B cell (primary cell): ENCODE data around the gene RNF112. TPM values are rescaled to one million over a fixed set of nuclear protein-coding genes. Genes with fewer than 3 reads are reported as not detected.

Source experiments
- ATAC-seq: fragments of 200-7000 bp; cut with Tn5 transposase; one replicate; pipeline ENCODE4 v1.10.0; 2021; ENCODE audit warnings: low read depth, mild to moderate bottlenecking, moderate number of reproducible peaks, moderate library complexity
- CTCF ChIA-PET: fragments of 350-600 bp; sonication (Branson Sonifier 250); formaldehyde crosslinking; loops from one replicate; lab custom pipeline; 2021; ENCODE audit warnings: antibody characterized with exemption, inconsistent platforms; lab: Charles Lee
- POLR2A ChIA-PET: fragments of 350-600 bp; sonication (Branson Sonifier 250); formaldehyde crosslinking; loops from one replicate; lab custom pipeline; 2021; ENCODE audit warnings: antibody characterized with exemption; lab: Charles Lee
- DNase-seq: peaks from one replicate; pipeline ENCODE4 v3.0.0; 2013
- H2AFZ ChIP-seq: 2 replicates; pipeline ENCODE4 v1.6.1; 2012; ENCODE audit warnings: mild to moderate bottlenecking, low read depth, low read length; ENCODE audit not compliant: insufficient read depth, poor library complexity, severe bottlenecking
- H3K27ac ChIP-seq, 2 donors: 1 replicate in 1 of 2; 2 replicates in 1 of 2; pipeline ENCODE4 v1.5.1; 2012 to 2013; ENCODE audit warnings: low read length in 2 of 2, mild to moderate bottlenecking in 2 of 2, moderate library complexity in 1 of 2
- H3K27me3 ChIP-seq, 4 experiments: fragments of 200-600 bp in 1 of 4; sonication (generic) in 1 of 4; replicated peaks in 1 of 4; 1 replicate in 2 of 4; 2 replicates in 2 of 4; pipeline versions ENCODE4 v1.6.1 to v1.7.0; 2013 to 2016; ENCODE audit warnings: low read length in 3 of 4, mild to moderate bottlenecking in 2 of 4, mixed read lengths in 1 of 4, moderate library complexity in 1 of 4; ENCODE audit not compliant: insufficient read depth in 4 of 4, control insufficient read depth in 3 of 4; ENCODE audit errors: control extremely low read depth in 1 of 4
- H3K36me3 ChIP-seq, 2 experiments: replicated peaks in 1 of 2; 1 replicate in 1 of 2; 2 replicates in 1 of 2; pipeline versions ENCODE4 v1.6.1 to v1.7.1; 2013; ENCODE audit warnings: low read length in 1 of 2; ENCODE audit not compliant: insufficient read depth in 2 of 2, control insufficient read depth in 1 of 2; ENCODE audit errors: control extremely low read depth in 1 of 2, extremely low read depth in 1 of 2
- H3K4me1 ChIP-seq, 2 donors: fragments of 200-600 bp in 1 of 2; sonication (generic) in 1 of 2; 1 replicate in 1 of 2; 2 replicates in 1 of 2; pipeline versions ENCODE4 v1.5.1 to v1.6.1; 2013 to 2017; ENCODE audit warnings: low read length in 2 of 2; ENCODE audit not compliant: control insufficient read depth in 2 of 2, insufficient read depth in 2 of 2
- H3K4me2 ChIP-seq: replicated peaks from 2 replicates; pipeline ENCODE3; 2012; ENCODE audit warnings: mild to moderate bottlenecking, low read depth, low read length; ENCODE audit not compliant: poor library complexity, severe bottlenecking
- H3K4me3 ChIP-seq, 5 experiments: fragments of 200-600 bp in 1 of 5; sonication (generic) in 1 of 5; 1 replicate in 3 of 5; 2 replicates in 2 of 5; pipeline versions ENCODE4 v1.5.1 to v1.7.0; 2011 to 2016; ENCODE audit warnings: low read length in 4 of 5, mild to moderate bottlenecking in 4 of 5, low read depth in 2 of 5, control low read depth in 1 of 5, moderate library complexity in 1 of 5; ENCODE audit not compliant: insufficient read depth in 1 of 5; ENCODE audit errors: control extremely low read depth in 1 of 5, extremely low read depth in 1 of 5
- H3K79me2 ChIP-seq: fragments of 200-600 bp; sonication (generic); one replicate; pipeline ENCODE4 v1.6.0; 2016; ENCODE audit warnings: low read length; ENCODE audit not compliant: control insufficient read depth, insufficient read depth
- H3K9ac ChIP-seq: fragments of 200-600 bp; sonication (generic); 2 replicates; pipeline ENCODE4 v1.6.1; 2017; ENCODE audit warnings: mild to moderate bottlenecking, low read length, moderate library complexity
- H3K9me3 ChIP-seq, 3 donors: one replicate each; pipeline versions ENCODE4 v1.6.1 to v1.7.1; 2013; ENCODE audit warnings: low read length in 2 of 3; ENCODE audit not compliant: control insufficient read depth in 2 of 3, insufficient read depth in 1 of 3; ENCODE audit errors: control extremely low read depth in 1 of 3
- H4K20me1 ChIP-seq: 2 replicates; pipeline ENCODE4 v1.6.0; 2012; ENCODE audit warnings: mild to moderate bottlenecking, low read length; ENCODE audit not compliant: insufficient read depth, control insufficient read depth, poor library complexity, severe bottlenecking
- H3K27ac Mint-ChIP-seq: one replicate; pipeline ENCODE4 v1.8.0; 2021; ENCODE audit warnings: mixed read lengths
- H3K27me3 Mint-ChIP-seq: one replicate; pipeline ENCODE4 v1.8.0; 2021; ENCODE audit warnings: mixed read lengths
- H3K4me1 Mint-ChIP-seq: one replicate; pipeline ENCODE4 v1.8.0; 2021; ENCODE audit warnings: mixed read lengths
- H3K4me3 Mint-ChIP-seq: one replicate; pipeline ENCODE4 v1.8.0; 2021; ENCODE audit warnings: mixed read lengths
- H3K9me3 Mint-ChIP-seq: one replicate; pipeline ENCODE4 v1.8.0; 2022; ENCODE audit warnings: mixed read lengths; ENCODE audit not compliant: insufficient read depth
- CTCF ChIP-seq: fragments of 200-600 bp; IDR thresholded peaks from one replicate; pipeline ENCODE4 v1.8.0; 2022; ENCODE audit warnings: antibody characterized with exemption, mild to moderate bottlenecking
- EZH2 ChIP-seq: IDR thresholded peaks from 2 replicates; pipeline ENCODE4 v1.6.1; 2012; ENCODE audit warnings: borderline replicate concordance, low read depth, mild to moderate bottlenecking, moderate library complexity, low read length; ENCODE audit not compliant: insufficient read depth, poor library complexity, severe bottlenecking
- WGBS: methylation state at CpG from one replicate; pipeline ENCODE4 v1.1.5; 2013; ENCODE audit warnings: missing lambda C conversion rate; ENCODE audit not compliant: insufficient coverage; 5-methylcytosine and 5-hydroxymethylcytosine counted together
- intact Hi-C: fragments of 100-400 bp; cut with micrococcal nuclease; formaldehyde crosslinking; loops from one replicate; pipeline ENCODE4 v1.10.0; 2022
- polyA plus RNA-seq: library from polyadenylated mRNA; depleted of rRNA; stranded (reverse); fragments of >200 nt; gene quantifications from 2 replicates; pipeline ENCODE4 v1.2.3, GENCODE V29; 2012
- total RNA-seq, 2 donors: library from RNA; stranded (reverse); fragments of 120-200 nt in 1 of 2; gene quantifications; 1 replicate in 1 of 2; 2 replicates in 1 of 2; pipeline versions ENCODE4 v1.2.3 to v1.2.4, GENCODE V29; 2013 to 2022

The RNF112 gene
- total and polyA plus RNA-seq, 2 donors (not counting 1 experiment from before 2014, with no cell fraction given): 0.30 to 0.62 TPM

DNA sequence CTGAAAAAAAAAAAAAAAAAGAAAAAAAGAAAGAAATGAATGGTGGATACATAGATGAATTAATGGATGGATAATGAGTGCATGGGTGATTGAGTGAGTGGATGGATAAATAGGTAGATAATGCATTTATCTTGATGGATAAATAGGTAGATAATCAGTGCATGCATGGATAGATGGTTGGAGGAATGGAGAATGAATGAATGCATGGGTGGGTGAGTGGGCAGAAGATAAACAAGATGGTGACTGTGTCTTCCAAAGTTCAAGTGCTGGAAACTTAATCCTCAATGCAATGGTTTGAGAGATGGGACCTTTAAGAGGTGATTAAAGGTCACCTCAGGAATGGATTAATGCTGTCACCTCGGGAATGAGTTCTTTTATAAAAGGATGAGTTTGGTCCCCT is 6.8 kb upstream of the RNF112 start:
- Mint-ChIP-seq H3K9me3 (no peaks in the 10 kb centered on the region), H3K4me1 (no peaks in the 10 kb centered on the region), H3K27ac (no peak overlapping the region), H3K27me3 (peaks cover 19% of the 10 kb centered on the region), H3K4me3 (no peak overlapping the region)
- intact Hi-C loops: no loop called here
- H3K4me1 ChIP-seq: no peaks in the 10 kb centered on the region
- H3K4me3 ChIP-seq: no peak overlapping the region
- H3K27ac ChIP-seq: no peak overlapping the region
- ATAC-seq (no peak), DNase-seq (no peak)
- no CpG with 5 or more reads among the region's 1 CpG for WGBS
- no peaks in the 10 kb centered on the region for H3K9me3 ChIP-seq
- H3K36me3 ChIP-seq: no peaks in the 10 kb centered on the region
- H3K4me2 ChIP-seq: no peak overlapping the region
- H3K9ac ChIP-seq: no peak overlapping the region
- H4K20me1 ChIP-seq: no peaks in the 10 kb centered on the region
- ChIA-PET CTCF (no interaction called here), POLR2A (no interaction called here)
- no peak for TF ChIP-seq EZH2
- TF ChIP-seq CTCF: no peak
- no peaks in the 10 kb centered on the region for H3K79me2 ChIP-seq
- peaks cover 0 to 4% (median 0%) of the 10 kb centered on the region in 4 experiments for H3K27me3 ChIP-seq
- H2AFZ ChIP-seq: no peak overlapping the region

- ChIA-PET POLR2A (no interaction called here), CTCF (interaction anchor here (1.4 kb wide), 1 partner anchor 42 kb away, joined by 5 read pairs; the partner anchor contains the start of gene B9D1)
- no peaks in the 10 kb centered on the region for H3K4me1 Mint-ChIP-seq
- TF ChIP-seq EZH2: no peak
- no peak for TF ChIP-seq CTCF
- H3K27me3 Mint-ChIP-seq: peaks cover 19% of the 10 kb centered on the region
- H3K4me3 ChIP-seq: no peak overlapping the region
- H3K36me3 ChIP-seq: no peaks in the 10 kb centered on the region
- H3K79me2 ChIP-seq: no peaks in the 10 kb centered on the region
- no peaks in the 10 kb centered on the region for H3K9me3 ChIP-seq
- H3K4me3 Mint-ChIP-seq: no peak overlapping the region
- no peak for DNase-seq
- peaks cover 0 to 4% (median 0%) of the 10 kb centered on the region in 4 experiments for H3K27me3 ChIP-seq
- intact Hi-C loops: no loop called here
- WGBS: 96% methylated on average over 5 of the region's 5 CpGs
- ATAC-seq: no peak
- H3K4me1 ChIP-seq: no peaks in the 10 kb centered on the region
- no peak overlapping the region for H3K27ac ChIP-seq
- no peaks in the 10 kb centered on the region for H3K9me3 Mint-ChIP-seq
- no peak overlapping the region for H3K9ac ChIP-seq
- H4K20me1 ChIP-seq: no peaks in the 10 kb centered on the region
- no peak overlapping the region for H3K4me2 ChIP-seq
- H3K27ac Mint-ChIP-seq: no peak overlapping the region
- H2AFZ ChIP-seq: no peak overlapping the region
These were observed 5.9 kb upstream of the RNF112 start for GRCh38 chr17:19405114-19405513.
